ENCODE measurements around the gene POLE4. TPM values are rescaled to one million over a fixed set of nuclear protein-coding genes. Genes with fewer than 3 reads are reported as not detected.

POLE4 gene
- total RNA-seq, 1 experiment from 2014 or later = 34.4 TPM

DNA sequence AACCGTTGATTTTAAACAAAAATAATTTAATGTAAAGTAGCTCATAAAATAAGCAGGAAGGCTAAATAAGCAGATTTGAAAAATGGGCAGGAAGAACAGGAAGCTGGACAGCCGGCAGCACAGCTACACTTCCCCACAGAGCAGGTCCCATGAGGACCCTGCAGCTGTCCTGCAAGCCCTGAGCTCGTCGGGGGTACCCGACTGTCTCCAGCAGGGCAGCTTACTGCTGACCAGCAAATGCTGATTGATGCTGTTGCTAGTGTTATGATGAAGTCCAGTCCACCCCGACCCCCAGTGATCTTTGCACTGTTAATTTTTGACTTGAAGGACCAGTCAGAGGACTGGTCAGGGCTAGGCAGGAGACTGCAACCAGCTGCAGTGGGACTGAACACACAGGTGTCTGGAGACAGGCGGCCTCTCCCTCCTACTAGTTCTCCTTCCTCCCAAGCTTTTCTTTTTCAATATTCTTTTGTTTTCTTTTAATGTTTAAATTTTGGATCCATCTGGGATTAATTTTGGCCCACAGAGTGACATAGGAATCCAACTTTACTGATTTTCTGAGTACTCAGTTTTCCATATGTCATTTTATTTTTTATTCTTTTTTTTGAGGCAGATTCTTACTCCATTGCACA is 27.7 kb downstream of the POLE4 start:
- Histone ChIP-seq H3T11ph (ENCODE audit: low read length) (no peak overlapping the region), H4K20me1 (ENCODE audit: control insufficient read depth, insufficient read depth, insufficient read length) (no peaks in the 10 kb centered on the region), H3K18ac (ENCODE audit: insufficient read length, low read depth, low read length) (no peak overlapping the region), H3K79me1 (ENCODE audit: insufficient read depth, low read depth, low read length, poor library complexity, severe bottlenecking) (no peaks in the 10 kb centered on the region), H2BK20ac (ENCODE audit: low read depth, low read length, poor library complexity, severe bottlenecking) (no peak overlapping the region), H2AFZ (ENCODE audit: low read length) (no peak overlapping the region), H4K8ac (replicated peaks; ENCODE audit: insufficient read length, low read depth, low read length) (no peak overlapping the region), H2AK5ac (ENCODE audit: insufficient read length, low read length) (no peak overlapping the region), H3K9ac (ENCODE audit: extremely low read depth, insufficient read length, low read length) (no peak overlapping the region), H2BK5ac (ENCODE audit: insufficient read length, low read length) (no peak overlapping the region), H3K14ac (ENCODE audit: insufficient read depth, low read length) (peak overlapping the region; percentile 46; the same call in 1 of the 2 replicates), H3K4me1 (ENCODE audit: insufficient read depth, low read length) (no peaks in the 10 kb centered on the region), H3K23me2 (ENCODE audit: insufficient read length, low read depth, low read length, poor library complexity, severe bottlenecking) (no peaks in the 10 kb centered on the region), H4K5ac (ENCODE audit: insufficient read length, low read depth, low read length) (no peak overlapping the region), H3K56ac (ENCODE audit: insufficient read length, low read depth, low read length) (no peak overlapping the region), H2BK120ac (ENCODE audit: low read depth, low read length, poor library complexity, severe bottlenecking) (no peak overlapping the region), H3K79me2 (ENCODE audit: insufficient read depth, low read length) (no peaks in the 10 kb centered on the region), H4K91ac (ENCODE audit: insufficient read length, low read depth, low read length) (no peak overlapping the region), H2BK12ac (ENCODE audit: insufficient read length, low read depth, low read length) (no peak overlapping the region), H2BK15ac (ENCODE audit: low read depth, low read length) (no peak overlapping the region), H3K4me2 (ENCODE audit: insufficient read depth, insufficient read length, low read length) (no peak overlapping the region), H3K23ac (ENCODE audit: insufficient read length, low read depth, low read length) (no peak overlapping the region), H3K4ac (ENCODE audit: low read depth, low read length) (no peak overlapping the region), H3K9me3 (ENCODE audit: control insufficient read depth, low read depth, low read length) (no peaks in the 10 kb centered on the region), H3K27ac (ENCODE audit: insufficient read length, low read depth, low read length) (no peak overlapping the region), H3K27me3 (ENCODE audit: insufficient read depth, low read length) (no peaks in the 10 kb centered on the region)
- Mint-ChIP-seq H3K4me3 (no peak overlapping the region), H3K36me3 (ENCODE audit: insufficient read depth in 1 of 3, low read depth in 3 of 3) (peaks cover 0 to 3% (median 0%) of the 10 kb centered on the region in 3 experiments; a peak in 2 of 7 replicates), H3K27ac (no peak overlapping the region), H3K4me1 (peaks cover 9 to 10% of the 10 kb centered on the region in 2 experiments), H3K9me3 (no peaks in the 10 kb centered on the region), H3K27me3 (ENCODE audit: low read depth) (no peaks in the 10 kb centered on the region)
- WGBS (ENCODE audit: extremely low coverage, insufficient read length, low lambda C conversion rate) = no CpG with 5 or more reads among the region's 7 CpGs
- TF ChIP-seq, protein P1, sequence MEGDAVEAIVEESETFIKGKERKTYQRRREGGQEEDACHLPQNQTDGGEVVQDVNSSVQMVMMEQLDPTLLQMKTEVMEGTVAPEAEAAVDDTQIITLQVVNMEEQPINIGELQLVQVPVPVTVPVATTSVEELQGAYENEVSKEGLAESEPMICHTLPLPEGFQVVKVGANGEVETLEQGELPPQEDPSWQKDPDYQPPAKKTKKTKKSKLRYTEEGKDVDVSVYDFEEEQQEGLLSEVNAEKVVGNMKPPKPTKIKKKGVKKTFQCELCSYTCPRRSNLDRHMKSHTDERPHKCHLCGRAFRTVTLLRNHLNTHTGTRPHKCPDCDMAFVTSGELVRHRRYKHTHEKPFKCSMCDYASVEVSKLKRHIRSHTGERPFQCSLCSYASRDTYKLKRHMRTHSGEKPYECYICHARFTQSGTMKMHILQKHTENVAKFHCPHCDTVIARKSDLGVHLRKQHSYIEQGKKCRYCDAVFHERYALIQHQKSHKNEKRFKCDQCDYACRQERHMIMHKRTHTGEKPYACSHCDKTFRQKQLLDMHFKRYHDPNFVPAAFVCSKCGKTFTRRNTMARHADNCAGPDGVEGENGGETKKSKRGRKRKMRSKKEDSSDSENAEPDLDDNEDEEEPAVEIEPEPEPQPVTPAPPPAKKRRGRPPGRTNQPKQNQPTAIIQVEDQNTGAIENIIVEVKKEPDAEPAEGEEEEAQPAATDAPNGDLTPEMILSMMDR (conservative IDR thresholded peaks at IDR 0.05) = no peak
- no peak for DNase-seq

Measured in H9 (cell line).